ENCODE measurements around the gene ZNF280B.
A peak's percentile ranks its signal among the peaks of the same experiment; 100 is the strongest.
"Not testable (repeated sequence)": the region's sequence is repeated elsewhere in the genome, so short reads cannot be mapped to it uniquely, and the experiment has no call there.

The ZNF280B gene

GRCh38 chr22:22506736-22507135 is 1.8 kb downstream of the ZNF280B start:
- DNase-seq: no peak

- no peak for DNase-seq
Observed at GRCh38 chr22:22498267-22498666, 10.3 kb downstream of the ZNF280B start.

GRCh38 chr22:22491589-22491988 is 17.0 kb downstream of the ZNF280B start:
- DNase-seq: not testable (repeated sequence)

- DNase-seq: no peak
Observed at GRCh38 chr22:22488736-22489135, 19.8 kb downstream of the ZNF280B start.

GRCh38 chr22:22487869-22488597 is 20.5 kb downstream of the ZNF280B start:
- DNase-seq: no peak

GRCh38 chr22:22487059-22487458 is 21.5 kb downstream of the ZNF280B start:
- no peak for DNase-seq

GRCh38 chr22:22486132-22486899 is 22.2 kb downstream of the ZNF280B start:
- no peak for DNase-seq

- DNase-seq: no peak
Observed at GRCh38 chr22:22485524-22485923, 23.0 kb downstream of the ZNF280B start.

- DNase-seq: no peak
Observed at GRCh38 chr22:22484023-22484422, 24.5 kb downstream of the ZNF280B start.

- no peak for DNase-seq
Observed at GRCh38 chr22:22480940-22481339, 27.6 kb downstream of the ZNF280B start.

GRCh38 chr22:22479999-22480532 is 28.5 kb downstream of the ZNF280B start:
- DNase-seq: no peak

GRCh38 chr22:22479116-22479515 is 29.4 kb downstream of the ZNF280B start:
- DNase-seq: no peak

GRCh38 chr22:22478470-22478869 is 30.1 kb downstream of the ZNF280B start:
- no peak for DNase-seq

- DNase-seq: no peak
Observed at GRCh38 chr22:22474733-22475132, 33.8 kb downstream of the ZNF280B start.

- DNase-seq: not testable (repeated sequence)
Observed at GRCh38 chr22:22471104-22471503, 37.4 kb downstream of the ZNF280B start.

GRCh38 chr22:22469527-22469926 is 39.0 kb downstream of the ZNF280B start:
- DNase-seq: no peak

GRCh38 chr22:22468794-22469469 is 39.6 kb downstream of the ZNF280B start:
- not testable (repeated sequence) for DNase-seq

- DNase-seq: no peak
Observed at GRCh38 chr22:22467112-22467511, 41.4 kb downstream of the ZNF280B start.

GRCh38 chr22:22465782-22466181 is 42.8 kb downstream of the ZNF280B start:
- DNase-seq: no peak

GRCh38 chr22:22465094-22465602 is 43.4 kb downstream of the ZNF280B start:
- no peak for DNase-seq

- DNase-seq: no peak
Observed at GRCh38 chr22:22464541-22465054, 43.9 kb downstream of the ZNF280B start.

- DNase-seq: peak in 1 of 2 experiments; percentile 52
Observed at GRCh38 chr22:22463855-22464540, 44.5 kb downstream of the ZNF280B start.
